ENCODE measurements around the gene BRD3OS. TPM values are rescaled to one million over a fixed set of nuclear protein-coding genes. Genes with fewer than 3 reads are reported as not detected.

BRD3OS gene
- total and polyA plus RNA-seq, 2 experiments from 2014 or later = 18.6 to 32.3 TPM

GRCh38 chr9:134056483-134057306 is 31.4 kb downstream of the BRD3OS start:
- Histone ChIP-seq H3K36me3 (peaks cover 10% of the 10 kb centered on the region), H3K4me1 (ENCODE audit: low read depth) (peaks cover 10% of the 10 kb centered on the region), H3K4me3 (no peak overlapping the region), H3K27me3 (no peaks in the 10 kb centered on the region), H3K27ac (no peak overlapping the region), H3K9me3 (ENCODE audit: low read depth) (no peaks in the 10 kb centered on the region)
- TF ChIP-seq CTCF (IDR thresholded peaks at IDR 0.05; ENCODE audit: low read depth, low read length) = no peak
- no peak for DNase-seq (ENCODE audit: low read depth in 1 of 2, low spot score in 1 of 2)

- Histone ChIP-seq H3K36me3 (peaks cover 9% of the 10 kb centered on the region), H3K4me1 (ENCODE audit: low read depth) (peaks cover 16% of the 10 kb centered on the region), H3K9me3 (ENCODE audit: low read depth) (no peaks in the 10 kb centered on the region), H3K27ac (no peak overlapping the region), H3K4me3 (no peak overlapping the region), H3K27me3 (no peaks in the 10 kb centered on the region)
- DNase-seq (ENCODE audit: low read depth in 1 of 2, low spot score in 1 of 2) = no peak
- no peak for TF ChIP-seq CTCF (IDR thresholded peaks at IDR 0.05; ENCODE audit: low read depth, low read length)
Measured at GRCh38 chr9:134057307-134057657, 32.0 kb downstream of the BRD3OS start.

- peaks cover 3% of the 10 kb centered on the region for H3K36me3 ChIP-seq
- H3K4me1 ChIP-seq (ENCODE audit: low read depth) = peaks cover 20% of the 10 kb centered on the region
- no peaks in the 10 kb centered on the region for H3K9me3 ChIP-seq (ENCODE audit: low read depth)
- no peak overlapping the region for H3K4me3 ChIP-seq
- H3K27ac ChIP-seq = peak overlapping the region; percentile 13
- no peaks in the 10 kb centered on the region for H3K27me3 ChIP-seq
- DNase-seq (ENCODE audit: low read depth in 1 of 2, low spot score in 1 of 2) = no peak
- no peak for TF ChIP-seq CTCF (IDR thresholded peaks at IDR 0.05; ENCODE audit: low read depth, low read length)
Measured at GRCh38 chr9:134057751-134058701, 32.7 kb downstream of the BRD3OS start.

DNA sequence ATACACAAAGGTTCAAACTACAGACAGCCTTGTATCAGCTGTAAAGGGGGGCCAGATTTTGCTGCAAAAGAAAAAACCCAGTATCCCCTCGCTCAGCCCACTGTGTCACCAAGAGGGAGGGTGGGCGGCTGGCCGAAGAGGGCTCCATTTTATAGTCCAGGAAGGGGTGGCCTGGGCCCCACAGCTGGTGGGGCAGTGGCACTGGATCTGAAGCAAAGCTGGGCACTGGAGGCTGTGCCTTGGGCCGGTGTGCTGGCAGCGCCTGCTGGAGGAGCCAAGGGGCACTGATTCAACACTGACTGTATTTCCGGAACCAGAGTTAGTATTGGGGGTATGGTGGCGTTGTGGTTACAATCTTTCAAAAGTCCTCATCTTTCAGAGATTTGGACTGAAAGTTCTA is 33.4 kb downstream of the BRD3OS start:
- Histone ChIP-seq H3K36me3 (no peaks in the 10 kb centered on the region), H3K4me3 (no peak overlapping the region), H3K9me3 (ENCODE audit: low read depth) (no peaks in the 10 kb centered on the region), H3K4me1 (ENCODE audit: low read depth) (peaks cover 20% of the 10 kb centered on the region), H3K27ac (peak overlapping the region; percentile 13), H3K27me3 (no peaks in the 10 kb centered on the region)
- DNase-seq (ENCODE audit: low read depth in 1 of 2, low spot score in 1 of 2) = no peak
- TF ChIP-seq CTCF (IDR thresholded peaks at IDR 0.05; ENCODE audit: low read depth, low read length) = peak; percentile 10

GRCh38 chr9:134059188-134059641 is 33.9 kb downstream of the BRD3OS start:
- Histone ChIP-seq H3K27me3 (no peaks in the 10 kb centered on the region), H3K9me3 (ENCODE audit: low read depth) (no peaks in the 10 kb centered on the region), H3K27ac (no peak overlapping the region), H3K4me3 (no peak overlapping the region), H3K36me3 (no peaks in the 10 kb centered on the region), H3K4me1 (ENCODE audit: low read depth) (peaks cover 22% of the 10 kb centered on the region)
- DNase-seq (ENCODE audit: low read depth in 1 of 2, low spot score in 1 of 2) = no peak
- TF ChIP-seq CTCF (IDR thresholded peaks at IDR 0.05; ENCODE audit: low read depth, low read length) = no peak
